Kidney (tissue), 14 donors: ENCODE data around the gene FBP2. TPM values are rescaled to one million over a fixed set of nuclear protein-coding genes. Genes with fewer than 3 reads are reported as not detected.

Source experiments
- DNase-seq, 5 donors: peaks; one replicate each; pipeline ENCODE4 v3.0.0-alpha.2; 2013 to 2020
- FAIRE-seq: peaks from 2 replicates; lab custom pipeline; 2012; peaks lifted over from hg19 to GRCh38; lab: Jason Lieb, UNC
- H3K27ac ChIP-seq, 2 donors: one replicate each; pipeline ENCODE4 v1.7.0; 2013; ENCODE audit warnings: low read depth in 2 of 2, low read length in 2 of 2, inconsistent platforms in 1 of 2
- H3K27me3 ChIP-seq: one replicate; pipeline ENCODE4 v1.7.1; 2013; ENCODE audit warnings: low read length, inconsistent platforms; ENCODE audit not compliant: control insufficient read depth, insufficient read depth
- H3K36me3 ChIP-seq, 3 donors: one replicate each; pipeline versions ENCODE4 v1.7.0 to v1.7.1; 2013; ENCODE audit warnings: low read length in 3 of 3, control low read depth in 1 of 3, inconsistent platforms in 1 of 3; ENCODE audit not compliant: insufficient read depth in 3 of 3, control insufficient read depth in 2 of 3
- H3K4me1 ChIP-seq, 3 donors: one replicate each; pipeline versions ENCODE4 v1.7.0 to v1.7.1; 2013; ENCODE audit warnings: low read length in 3 of 3, inconsistent platforms in 1 of 3, low read depth in 1 of 3; ENCODE audit not compliant: control insufficient read depth in 2 of 3, insufficient read depth in 2 of 3
- H3K4me3 ChIP-seq, 3 donors: one replicate each; pipeline versions ENCODE4 v1.7.0 to v1.8.1; 2013; ENCODE audit warnings: low read length in 3 of 3, control low read depth in 1 of 3, inconsistent platforms in 1 of 3
- H3K9ac ChIP-seq, 3 donors: one replicate each; pipeline versions ENCODE4 v1.7.0 to v1.7.1; 2013; ENCODE audit warnings: low read length in 3 of 3, control low read depth in 1 of 3, inconsistent platforms in 1 of 3
- H3K9me3 ChIP-seq, 3 donors: one replicate each; pipeline versions ENCODE4 v1.7.0 to v1.7.1; 2013; ENCODE audit warnings: low read length in 3 of 3, control low read depth in 1 of 3, inconsistent platforms in 1 of 3; ENCODE audit not compliant: control insufficient read depth in 2 of 3, insufficient read depth in 1 of 3
- CTCF ChIP-seq: IDR thresholded peaks from 3 replicates; pipeline ENCODE4 v1.5.1; 2012; ENCODE audit warnings: mild to moderate bottlenecking, moderate library complexity, borderline replicate concordance; ENCODE audit not compliant: insufficient read depth; ENCODE audit errors: extremely low read depth
- intact Hi-C: fragments of 100-400 bp; cut with DNase I; formaldehyde crosslinking; loops from one replicate; pipeline ENCODE4 v1.11.1; 2022
- polyA plus RNA-seq: library from polyadenylated mRNA; stranded (reverse); fragments of 350-450 nt; fragmentation: Illumina TruSeq; extraction: RNeasy Lipid Tissue Mini Kit (QIAGEN cat#74804); gene quantifications from one replicate; pipeline ENCODE4 v1.2.3, GENCODE V29; 2014; ENCODE audit warnings: low read depth, low replicate concordance; ENCODE audit not compliant: insufficient read depth
- total RNA-seq: library from RNA; stranded (reverse); fragmentation: NEBNext Ultra II Directional; extraction: Animal tissue kit (Norgen Biotek cat#: 25700); gene quantifications from one replicate; pipeline ENCODE4 v1.2.1, GENCODE V29; 2021
- donor health status: control.
- donor health status: control.
- donor health status: control.
- donor health status: control.
- donor health status: control.
- donor health status: DM: yes; HTN: yes; CAD: no.
- donor health status: Normal renal cell carcinoma (clear cell type).

The FBP2 gene
- total and polyA plus RNA-seq, 2 donors from 2014 or later: not detected

DNA sequence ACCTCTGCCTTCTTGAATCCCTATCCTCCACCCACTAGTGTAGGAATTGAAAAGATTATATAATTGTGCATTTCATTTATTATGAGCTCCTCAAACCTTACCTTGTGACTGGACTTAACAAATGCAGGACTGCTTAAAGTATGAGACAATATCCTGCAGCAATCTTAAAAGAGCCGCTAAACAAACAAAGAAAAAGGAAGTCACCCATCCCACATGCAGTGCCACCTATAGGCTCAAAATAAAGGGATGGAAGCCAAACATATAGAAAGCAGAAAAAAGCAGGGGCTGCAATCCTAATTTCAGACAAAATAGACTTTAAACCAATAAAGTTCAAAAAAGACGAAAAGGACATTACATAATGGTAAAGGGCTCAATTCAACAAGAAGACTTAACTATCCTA is 30.1 kb downstream of the FBP2 start:
- FAIRE-seq: no peak
- Histone ChIP-seq H3K9ac (no peak overlapping the region), H3K9me3 (no peaks in the 10 kb centered on the region), H3K4me1 (no peaks in the 10 kb centered on the region), H3K27me3 (no peaks in the 10 kb centered on the region), H3K4me3 (no peak overlapping the region), H3K36me3 (no peaks in the 10 kb centered on the region), H3K27ac (no peak overlapping the region)
- intact Hi-C loops: no loop called here
- no peak for TF ChIP-seq CTCF
- DNase-seq: no peak

- H3K9me3 ChIP-seq: no peaks in the 10 kb centered on the region
- H3K27ac ChIP-seq: no peak overlapping the region
- no peaks in the 10 kb centered on the region for H3K36me3 ChIP-seq
- FAIRE-seq (no peak), DNase-seq (no peak)
- no peaks in the 10 kb centered on the region for H3K4me1 ChIP-seq
- H3K27me3 ChIP-seq: no peaks in the 10 kb centered on the region
- H3K4me3 ChIP-seq: no peak overlapping the region
- no peak for TF ChIP-seq CTCF
- intact Hi-C loops: no loop called here
- no peak overlapping the region for H3K9ac ChIP-seq
Observed at GRCh38 chr9:94560237-94560636, 33.4 kb downstream of the FBP2 start.

DNA sequence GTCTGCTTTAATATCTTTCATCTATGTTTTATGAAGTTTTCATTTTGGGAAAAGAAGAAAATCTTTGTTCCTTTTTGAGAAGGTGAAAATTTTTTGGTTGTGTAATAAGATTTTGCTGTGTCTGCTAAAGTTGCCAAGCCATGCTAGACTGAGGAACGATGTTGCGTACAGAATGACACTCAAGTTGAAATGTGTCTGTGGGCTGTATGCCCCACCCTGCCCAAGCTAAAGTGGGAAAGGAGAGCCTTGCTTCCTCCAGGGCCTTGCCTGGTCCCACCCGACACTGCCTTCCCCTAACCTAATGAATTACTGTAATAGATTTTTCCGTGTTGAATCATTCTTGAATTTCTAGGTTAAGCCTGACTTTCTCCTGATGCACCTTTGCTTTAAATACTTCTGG is 36.2 kb downstream of the FBP2 start:
- Histone ChIP-seq H3K4me3 (no peak overlapping the region), H3K27ac (no peak overlapping the region), H3K4me1 (peaks cover 0 to 2% (median 0%) of the 10 kb centered on the region in 3 donors), H3K9ac (no peak overlapping the region), H3K9me3 (no peaks in the 10 kb centered on the region), H3K36me3 (no peaks in the 10 kb centered on the region), H3K27me3 (no peaks in the 10 kb centered on the region)
- TF ChIP-seq CTCF: no peak
- no peak for FAIRE-seq
- DNase-seq: no peak
- intact Hi-C loops: no loop called here
